HAP-1 (cell line): ENCODE results near the gene MOB1A.

ENCODE experiments used
- DNase-seq, 2 experiments: peaks; one replicate each; pipeline ENCODE4 v3.0.0-alpha.2; 2016 to 2020; ENCODE audit warnings: low spot score in 2 of 2
- H3K27me3 ChIP-seq: fragments of 250-450 bp; sonication (Bioruptor Pico); 2 replicates; pipeline ENCODE4 v1.5.1; 2020; ENCODE audit warnings: low read depth, mild to moderate bottlenecking, moderate library complexity
- H3K36me3 ChIP-seq: fragments of 250-450 bp; sonication (Bioruptor Pico); replicated peaks from 2 replicates; pipeline ENCODE4 v1.5.1; 2020; ENCODE audit warnings: mild to moderate bottlenecking
- H3K4me1 ChIP-seq: fragments of 250-450 bp; sonication (Bioruptor Pico); 2 replicates; pipeline ENCODE4 v1.5.1; 2020; ENCODE audit warnings: mild to moderate bottlenecking
- H3K4me3 ChIP-seq: fragments of 250-450 bp; sonication (Bioruptor Pico); 2 replicates; pipeline ENCODE4 v1.5.1; 2020; ENCODE audit warnings: mild to moderate bottlenecking, moderate library complexity
- H3K9me3 ChIP-seq: fragments of 250-450 bp; sonication (Bioruptor Pico); 2 replicates; pipeline ENCODE4 v1.5.1; 2020; ENCODE audit warnings: mild to moderate bottlenecking, moderate library complexity
- in situ Hi-C: fragments of 300-500 bp; cut with MboI; formaldehyde crosslinking; loops from 3 replicates; pipeline ENCODE4 v1.14.3; 2020; ENCODE audit warnings: low sequenced_read_pairs, inconsistent platforms, mixed read lengths

Gene MOB1A

DNA sequence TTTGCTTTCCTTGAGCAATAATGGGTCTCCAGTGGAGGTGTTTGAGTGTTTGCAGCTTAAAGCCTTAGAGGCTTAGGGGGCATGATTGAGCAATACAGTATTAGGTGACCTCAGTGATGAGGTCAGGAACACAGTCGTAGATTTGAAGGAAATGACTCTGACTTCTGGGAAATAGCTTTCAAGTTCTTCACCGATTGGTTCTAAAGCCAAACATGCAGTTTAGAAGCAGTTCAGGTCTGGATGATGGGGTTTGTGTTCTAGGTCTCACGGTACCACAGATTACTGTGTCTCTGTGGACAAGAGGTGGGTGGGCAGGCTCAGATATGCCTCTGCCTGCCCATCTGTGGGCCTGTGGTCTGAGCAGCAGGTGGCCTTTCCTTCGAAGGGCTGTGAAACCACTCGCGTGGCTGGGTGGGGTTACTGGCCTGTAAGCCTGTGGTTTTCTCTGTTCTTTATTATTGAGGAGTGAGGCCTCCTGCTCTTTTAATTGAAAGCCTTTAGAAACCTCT is 27.6 kb upstream of the MOB1A start:
- Histone ChIP-seq H3K27me3 (no peaks in the 10 kb centered on the region), H3K4me3 (no peak overlapping the region), H3K4me1 (peaks cover 19% of the 10 kb centered on the region), H3K36me3 (peaks cover 100% of the 10 kb centered on the region), H3K9me3 (no peaks in the 10 kb centered on the region)
- in situ Hi-C loops, result no loop called here
- no peak for DNase-seq

GRCh38 chr2:74205596-74205995 is 26.9 kb upstream of the MOB1A start:
- no peaks in the 10 kb centered on the region for H3K27me3 ChIP-seq
- DNase-seq, result no peak
- H3K4me1 ChIP-seq, result peaks cover 24% of the 10 kb centered on the region
- in situ Hi-C loops, result no loop called here
- peaks cover 94% of the 10 kb centered on the region for H3K36me3 ChIP-seq
- H3K9me3 ChIP-seq, result no peaks in the 10 kb centered on the region
- H3K4me3 ChIP-seq, result no peak overlapping the region

GRCh38 chr2:74205113-74205512 is 26.4 kb upstream of the MOB1A start:
- Histone ChIP-seq H3K4me1 (peaks cover 25% of the 10 kb centered on the region), H3K9me3 (no peaks in the 10 kb centered on the region), H3K27me3 (no peaks in the 10 kb centered on the region), H3K36me3 (peaks cover 89% of the 10 kb centered on the region), H3K4me3 (no peak overlapping the region)
- in situ Hi-C loops, result no loop called here
- DNase-seq, result no peak

DNA sequence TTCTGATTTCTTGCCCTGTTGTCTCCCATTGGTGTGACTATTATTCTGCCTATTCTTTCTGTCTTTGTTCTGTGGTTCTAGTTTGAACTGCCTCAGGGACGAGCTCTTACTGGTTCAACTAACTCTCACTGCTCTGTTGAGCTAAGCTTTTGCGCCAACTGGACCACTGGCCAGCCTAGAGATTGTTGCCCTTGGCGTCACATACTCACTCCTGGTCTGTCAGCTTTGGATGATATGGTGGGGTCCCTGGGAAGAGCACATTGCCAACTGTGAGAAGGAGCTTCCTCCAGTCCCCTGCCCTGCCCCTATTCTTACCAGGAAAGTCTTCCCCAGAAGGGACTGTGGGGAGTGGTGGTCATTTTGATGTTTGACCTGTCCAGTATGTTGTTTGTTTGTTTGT is 25.8 kb upstream of the MOB1A start:
- in situ Hi-C loops, result no loop called here
- H3K4me1 ChIP-seq, result peaks cover 25% of the 10 kb centered on the region
- no peak overlapping the region for H3K4me3 ChIP-seq
- H3K27me3 ChIP-seq, result no peaks in the 10 kb centered on the region
- peaks cover 85% of the 10 kb centered on the region for H3K36me3 ChIP-seq
- DNase-seq, result no peak
- no peaks in the 10 kb centered on the region for H3K9me3 ChIP-seq

DNA sequence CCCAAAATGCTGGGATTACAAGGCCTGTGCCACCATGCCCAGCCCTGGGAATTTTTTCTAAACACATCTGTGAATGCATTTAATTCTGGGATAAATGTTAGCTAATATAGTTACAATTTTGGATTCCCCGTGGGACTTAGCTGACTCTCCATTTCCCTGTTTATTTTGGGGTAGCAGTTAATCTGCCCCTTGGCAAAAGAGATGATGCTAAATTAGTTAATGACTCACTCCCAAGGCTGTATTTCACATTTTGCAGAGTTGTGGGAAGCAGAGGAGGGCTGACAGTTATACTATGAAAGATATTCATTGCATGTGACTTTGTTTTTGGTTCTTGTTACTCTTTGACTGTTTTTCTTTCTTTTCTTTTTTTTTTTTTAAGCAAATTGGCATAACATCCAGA is 22.9 kb upstream of the MOB1A start:
- H3K4me3 ChIP-seq, result no peak overlapping the region
- H3K4me1 ChIP-seq, result peaks cover 37% of the 10 kb centered on the region
- in situ Hi-C loops, result no loop called here
- H3K36me3 ChIP-seq, result peaks cover 65% of the 10 kb centered on the region
- H3K9me3 ChIP-seq, result no peaks in the 10 kb centered on the region
- no peak for DNase-seq
- H3K27me3 ChIP-seq, result no peaks in the 10 kb centered on the region

DNA sequence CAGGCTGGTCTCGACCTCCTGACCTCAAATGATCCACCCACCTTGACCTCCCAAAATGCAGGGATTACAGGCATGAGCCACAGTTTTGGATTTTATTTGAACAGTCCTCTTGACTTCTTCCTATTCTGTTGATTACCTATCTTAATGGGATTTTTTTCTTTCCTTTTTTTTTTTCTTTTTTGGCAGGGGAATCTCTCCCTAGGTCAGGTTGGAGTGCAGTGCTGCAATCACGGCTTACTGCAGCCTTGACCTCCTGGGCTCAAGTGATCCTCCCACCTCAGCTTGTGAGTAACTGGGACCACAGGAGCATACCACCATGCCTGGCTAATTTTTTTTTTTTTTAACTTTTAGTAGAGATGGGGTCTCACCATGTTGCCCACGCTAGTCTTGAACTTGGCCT is 22.5 kb upstream of the MOB1A start:
- no peak for DNase-seq
- Histone ChIP-seq H3K4me3 (peak overlapping the region; percentile 99; the same call in 1 of the 2 replicates), H3K4me1 (peaks cover 37% of the 10 kb centered on the region), H3K36me3 (peaks cover 61% of the 10 kb centered on the region), H3K27me3 (no peaks in the 10 kb centered on the region), H3K9me3 (no peaks in the 10 kb centered on the region)
- in situ Hi-C loops, result no loop called here

- DNase-seq, result no peak
- no peaks in the 10 kb centered on the region for H3K27me3 ChIP-seq
- in situ Hi-C loops, result no loop called here
Measured at GRCh38 chr2:74199871-74200305, 21.2 kb upstream of the MOB1A start.

GRCh38 chr2:74199275-74199701 is 20.6 kb upstream of the MOB1A start:
- Histone ChIP-seq H3K4me1 (peaks cover 28% of the 10 kb centered on the region), H3K27me3 (no peaks in the 10 kb centered on the region), H3K4me3 (peak overlapping the region; percentile 99), H3K36me3 (peaks cover 42% of the 10 kb centered on the region), H3K9me3 (no peaks in the 10 kb centered on the region)
- DNase-seq, result no peak
- in situ Hi-C loops, result no loop called here

More at GRCh38 chr2:74199871-74200305, 21.2 kb upstream of the MOB1A start:
- Histone ChIP-seq H3K36me3 (peaks cover 48% of the 10 kb centered on the region), H3K4me3 (peak overlapping the region; percentile 99), H3K9me3 (no peaks in the 10 kb centered on the region), H3K4me1 (peaks cover 28% of the 10 kb centered on the region)

GRCh38 chr2:74198461-74199274 is 20.0 kb upstream of the MOB1A start, which contains the start of gene MTHFD2:
TSS of gene MTHFD2 (plus strand) at chr2:74198615. CDS start at chr2:74198642, 27 bp downstream.
- Histone ChIP-seq H3K27me3 (no peaks in the 10 kb centered on the region), H3K4me1 (peaks cover 28% of the 10 kb centered on the region), H3K9me3 (no peaks in the 10 kb centered on the region), H3K36me3 (peaks cover 36% of the 10 kb centered on the region), H3K4me3 (peak within 1 kb of the TSS; percentile 99)
- in situ Hi-C loops, result no loop called here
- peak; percentile 96 to 99 for DNase-seq

DNA sequence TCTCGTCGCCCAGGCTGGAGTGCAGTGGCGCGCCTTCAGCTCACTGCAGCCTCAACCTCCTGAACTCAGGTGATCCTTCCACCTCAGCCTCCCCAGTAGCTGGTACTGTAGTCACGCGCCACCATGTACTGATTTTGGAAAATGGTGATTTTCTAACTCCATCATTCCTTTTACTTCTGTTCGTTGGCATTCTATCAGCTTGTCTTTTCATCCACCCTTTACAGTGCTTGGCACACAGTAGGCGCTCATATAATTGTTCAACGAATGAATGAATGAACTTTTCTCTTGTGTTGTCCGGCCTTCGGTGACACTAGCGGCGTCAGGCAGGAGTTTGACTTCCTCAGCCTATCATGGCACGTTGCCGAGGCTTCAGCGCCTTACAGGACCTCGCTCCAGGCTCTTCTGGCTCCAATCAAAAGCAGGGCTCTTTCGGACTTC is 19.4 kb upstream of the MOB1A start:
- no peak for DNase-seq
- H3K27me3 ChIP-seq, result no peaks in the 10 kb centered on the region
- H3K9me3 ChIP-seq, result no peaks in the 10 kb centered on the region
- in situ Hi-C loops, result no loop called here
- H3K36me3 ChIP-seq, result peaks cover 29% of the 10 kb centered on the region
- peaks cover 28% of the 10 kb centered on the region for H3K4me1 ChIP-seq
- peak overlapping the region; percentile 99 for H3K4me3 ChIP-seq

- in situ Hi-C loops, result no loop called here
- Histone ChIP-seq H3K27me3 (no peaks in the 10 kb centered on the region), H3K9me3 (no peaks in the 10 kb centered on the region), H3K4me3 (no peak overlapping the region), H3K36me3 (peaks cover 19% of the 10 kb centered on the region), H3K4me1 (peaks cover 32% of the 10 kb centered on the region)
- DNase-seq, result no peak
Measured at GRCh38 chr2:74197049-74197448, 18.4 kb upstream of the MOB1A start.

GRCh38 chr2:74194799-74195198 is 16.1 kb upstream of the MOB1A start:
- DNase-seq, result no peak
- H3K9me3 ChIP-seq, result no peaks in the 10 kb centered on the region
- no peaks in the 10 kb centered on the region for H3K27me3 ChIP-seq
- H3K4me1 ChIP-seq, result peaks cover 19% of the 10 kb centered on the region
- H3K4me3 ChIP-seq, result no peak overlapping the region
- in situ Hi-C loops, result no loop called here
- H3K36me3 ChIP-seq, result peaks cover 11% of the 10 kb centered on the region

- DNase-seq, result no peak
- H3K36me3 ChIP-seq, result no peaks in the 10 kb centered on the region
- no peaks in the 10 kb centered on the region for H3K9me3 ChIP-seq
- H3K27me3 ChIP-seq, result no peaks in the 10 kb centered on the region
- H3K4me1 ChIP-seq, result peaks cover 9% of the 10 kb centered on the region
- in situ Hi-C loops, result no loop called here
- H3K4me3 ChIP-seq, result no peak overlapping the region
Measured at GRCh38 chr2:74191596-74192380, 13.1 kb upstream of the MOB1A start.

- Histone ChIP-seq H3K4me1 (peaks cover 7% of the 10 kb centered on the region; the same call in 1 of the 2 replicates), H3K36me3 (no peaks in the 10 kb centered on the region), H3K4me3 (no peak overlapping the region), H3K27me3 (no peaks in the 10 kb centered on the region), H3K9me3 (no peaks in the 10 kb centered on the region)
- in situ Hi-C loops, result no loop called here
- DNase-seq, result no peak
Measured at GRCh38 chr2:74188696-74189095, 10.0 kb upstream of the MOB1A start.
